HG03039 (cell line): Measurements from ENCODE around the gene TMEM51.
"Not testable (repeated sequence)": the region's sequence is repeated elsewhere in the genome, so short reads cannot be mapped to it uniquely, and the experiment has no call there.

Source experiments
- ATAC-seq: cut with Tn5 transposase; IDR thresholded peaks from one replicate; pipeline ENCODE4 v1.9.1; 2021; ENCODE audit warnings: mild to moderate bottlenecking, moderate library complexity; ENCODE audit not compliant: unreplicated experiment

TMEM51 gene

DNA sequence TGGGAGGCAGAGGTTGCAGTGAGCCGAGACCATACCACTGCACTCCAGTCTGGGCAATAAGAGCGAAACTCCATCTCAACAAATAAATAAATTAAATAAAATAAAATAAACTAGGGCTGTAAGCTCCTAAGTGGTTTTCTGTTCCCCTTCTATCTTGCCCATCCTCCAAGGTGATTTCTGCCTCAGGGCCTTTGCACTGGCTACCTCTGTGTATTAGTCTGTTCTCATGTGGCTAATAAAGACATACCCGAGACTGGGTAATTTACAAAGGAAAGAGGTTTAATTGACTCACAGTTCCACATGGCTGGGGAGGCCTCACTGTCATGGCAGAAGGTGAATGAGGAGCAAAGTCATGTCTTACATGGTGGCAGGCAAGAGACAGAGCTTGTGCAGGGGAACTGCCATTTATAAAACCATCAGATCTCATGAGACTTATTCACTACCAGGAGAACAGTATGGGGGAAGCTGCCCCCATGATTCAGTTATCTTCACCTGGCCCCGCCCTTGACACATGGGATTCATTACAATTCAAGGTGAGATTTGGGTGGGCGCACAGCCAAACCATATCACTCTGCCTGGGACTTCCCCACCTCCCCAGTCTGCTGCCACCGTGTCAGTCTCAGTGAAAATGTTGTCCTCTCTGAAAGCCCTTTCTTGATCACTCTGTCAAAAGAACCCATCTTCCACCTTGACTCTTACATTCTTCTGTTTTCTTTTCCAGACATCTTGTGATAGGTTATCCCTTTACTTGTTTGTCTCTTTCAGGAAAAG is 22.0 kb downstream of the TMEM51 start:
- not testable (repeated sequence) for ATAC-seq

DNA sequence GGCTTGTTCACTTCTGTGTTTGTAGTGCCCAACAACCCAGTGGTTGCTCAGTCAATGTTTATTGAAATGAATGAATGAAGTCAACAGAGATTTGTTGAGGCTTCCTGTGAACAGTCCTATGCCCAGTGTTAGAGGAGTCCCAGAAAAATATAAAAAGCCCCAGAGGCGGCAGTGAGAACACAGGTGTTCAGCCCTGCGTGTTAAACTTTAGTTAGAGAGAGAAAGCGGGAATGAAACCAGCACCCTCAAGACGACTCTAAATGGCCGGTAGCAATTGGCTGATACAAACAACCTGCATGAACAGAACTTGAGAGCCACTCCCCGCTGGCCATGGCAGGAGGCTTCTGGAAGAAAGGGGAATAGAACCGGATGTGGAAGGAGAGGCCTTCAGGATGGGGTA is 22.6 kb downstream of the TMEM51 start:
- no peak for ATAC-seq

DNA sequence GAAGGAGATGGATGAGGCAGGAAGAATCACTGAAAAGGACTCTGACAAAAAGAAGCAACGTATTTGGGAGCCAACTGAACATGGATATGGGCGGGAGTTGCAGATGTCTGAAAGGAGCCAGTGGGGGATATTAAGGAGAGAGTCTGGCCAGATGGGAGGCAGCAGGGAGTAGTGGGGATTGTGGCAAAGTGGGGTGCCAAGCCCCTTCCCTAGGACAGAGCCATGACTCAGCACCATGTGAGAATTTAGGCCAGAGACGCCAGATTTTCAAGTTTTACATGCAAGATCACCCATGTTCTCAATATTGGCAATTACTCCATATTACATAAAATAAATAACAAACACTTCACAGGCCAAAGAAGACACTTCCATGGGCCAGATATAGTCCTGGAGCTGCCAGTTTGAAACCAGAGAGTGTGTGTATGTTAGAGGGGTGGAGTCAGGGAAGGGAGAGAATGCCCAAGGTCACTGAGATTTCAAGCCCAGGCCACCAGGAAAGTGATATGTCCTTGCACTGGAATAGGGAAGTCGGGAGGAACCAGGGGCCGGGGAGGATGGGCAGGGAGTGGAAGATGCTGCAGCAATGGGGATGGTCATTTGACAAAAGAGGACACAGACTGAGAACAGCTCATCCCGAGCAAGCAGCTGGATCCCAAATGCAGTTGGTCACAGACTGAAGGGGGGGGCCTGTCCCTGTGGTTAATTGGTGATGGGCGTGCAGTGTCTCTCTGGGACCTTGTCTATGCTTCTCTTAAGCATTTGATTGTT is 23.5 kb downstream of the TMEM51 start:
- ATAC-seq = no peak

DNA sequence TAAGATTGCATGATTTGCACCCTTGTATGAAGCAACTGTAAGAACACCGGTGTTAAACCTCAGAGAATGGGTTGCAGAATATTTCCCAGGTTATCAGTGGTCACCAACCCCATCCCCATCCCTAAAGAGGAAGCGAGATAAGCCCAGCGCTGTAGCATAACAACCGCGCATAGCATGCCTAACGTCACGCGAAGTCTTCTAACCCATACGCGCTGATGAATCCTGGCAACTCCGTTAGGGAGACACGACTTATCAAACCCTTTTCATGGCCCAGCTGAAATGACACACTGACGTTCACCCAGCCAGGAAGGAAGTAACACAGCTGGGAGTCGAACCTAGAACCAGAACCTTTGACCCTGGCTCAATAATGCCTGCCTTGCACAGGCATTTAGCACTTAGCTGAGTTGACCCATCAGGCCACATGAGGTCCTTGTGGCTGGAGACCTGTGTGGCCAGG is 24.2 kb downstream of the TMEM51 start:
- ATAC-seq = no peak

DNA sequence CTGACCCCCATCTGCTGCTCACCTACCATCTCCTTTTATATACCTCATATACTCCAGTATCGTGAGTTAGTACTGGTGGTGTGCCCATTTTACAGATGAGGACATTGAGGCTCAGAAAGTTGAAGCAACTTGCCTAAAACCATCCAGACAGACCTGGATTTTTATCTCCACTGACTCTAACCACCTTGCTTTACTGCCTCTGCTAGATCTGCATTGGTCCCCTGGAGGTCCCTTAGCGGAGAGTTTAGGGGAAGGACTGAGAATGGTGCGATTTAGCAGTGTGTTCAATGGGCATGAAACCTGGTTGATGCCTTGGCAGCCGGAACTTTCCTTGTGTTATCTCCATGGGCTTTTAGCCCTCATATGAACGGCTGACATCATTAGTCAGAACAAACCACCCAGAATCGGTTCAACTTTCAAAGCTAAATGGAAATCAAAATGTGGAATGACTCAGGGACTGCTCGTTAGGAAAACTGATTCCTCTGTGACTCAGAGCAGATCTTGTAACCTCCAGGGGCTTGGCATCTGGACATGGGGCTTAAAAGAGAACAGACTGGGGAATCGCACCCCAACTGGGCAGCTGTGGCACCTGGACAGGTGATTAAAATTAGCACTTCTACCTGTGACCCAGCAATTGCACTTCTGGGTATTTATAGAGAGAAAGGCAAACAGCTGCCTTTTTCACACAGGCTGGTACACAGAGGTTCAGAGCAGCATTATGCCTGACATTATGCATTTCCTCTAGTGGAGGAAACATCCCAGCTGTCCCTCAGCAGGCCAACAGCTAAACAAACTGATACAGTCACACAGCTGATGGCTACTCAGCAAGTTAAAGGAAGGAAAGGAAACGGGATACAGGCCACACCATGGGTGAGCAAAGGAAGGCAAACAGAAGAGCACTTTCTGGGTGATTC is 25.3 kb downstream of the TMEM51 start:
- no peak for ATAC-seq

DNA sequence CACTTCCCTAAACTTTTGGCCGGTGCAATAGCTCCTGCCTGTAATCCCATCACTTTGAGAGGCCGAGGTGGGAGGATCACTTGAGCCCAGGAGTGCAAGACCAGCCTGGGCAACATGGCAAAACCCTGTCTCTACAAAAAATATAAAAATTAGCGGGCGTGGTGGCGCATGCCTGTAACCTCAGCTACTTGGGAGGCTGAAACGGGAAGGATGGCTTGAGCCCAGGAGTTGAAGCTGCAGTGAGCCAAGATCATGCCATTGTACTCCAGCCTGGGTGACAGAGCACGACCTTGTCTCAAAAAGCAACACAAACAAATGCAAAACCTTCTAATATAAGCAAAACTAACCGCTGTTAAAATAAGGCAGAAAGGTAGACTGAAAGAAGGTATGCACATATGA is 25.9 kb downstream of the TMEM51 start:
- ATAC-seq = no peak

DNA sequence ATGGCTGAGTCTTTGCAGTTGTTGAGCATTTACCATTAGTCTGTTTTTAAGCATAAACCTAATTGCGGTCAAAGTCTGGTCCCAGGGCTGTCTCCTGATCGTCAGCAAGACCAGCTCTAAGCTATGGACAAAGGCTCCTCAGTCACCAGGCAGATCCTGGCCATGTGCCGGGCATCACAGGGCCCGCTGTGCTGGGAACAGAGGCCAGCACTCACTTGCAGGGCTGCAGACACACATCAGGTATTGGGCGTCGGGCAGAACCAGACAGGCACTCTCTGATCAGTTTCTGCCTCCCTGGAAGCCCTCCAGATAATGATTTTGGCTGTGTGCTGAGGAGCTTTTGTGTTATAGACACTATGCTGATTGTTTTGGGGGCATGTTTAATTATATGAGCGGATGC is 26.6 kb downstream of the TMEM51 start:
- no peak for ATAC-seq

DNA sequence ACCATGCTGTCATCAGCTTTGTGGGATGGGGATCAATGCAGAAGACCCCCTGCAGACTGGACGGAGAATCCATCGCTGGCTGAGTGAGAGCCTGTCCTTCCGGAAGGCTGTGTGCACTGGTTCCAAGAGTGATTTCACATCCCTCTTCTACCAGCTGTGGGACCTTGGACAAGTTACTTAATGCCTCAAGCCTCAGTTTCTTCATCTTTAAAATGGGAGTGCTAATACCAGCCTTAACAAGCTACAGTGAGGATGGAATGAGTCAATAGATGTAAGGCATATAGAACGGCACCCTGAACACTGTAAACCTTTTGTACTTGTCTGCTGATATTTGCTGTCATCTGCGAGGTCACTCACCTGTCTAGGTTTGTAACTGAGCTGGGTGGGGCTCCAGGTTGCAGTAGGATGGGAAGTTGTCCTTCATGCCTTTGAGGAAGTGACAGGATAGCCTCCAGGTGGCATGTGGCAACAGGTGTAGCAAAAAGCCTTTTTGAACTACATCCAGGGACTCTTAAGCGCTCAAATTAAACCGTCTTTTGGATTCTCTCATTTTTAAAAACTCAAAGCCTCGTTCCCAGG is 27.5 kb downstream of the TMEM51 start:
- ATAC-seq = no peak

DNA sequence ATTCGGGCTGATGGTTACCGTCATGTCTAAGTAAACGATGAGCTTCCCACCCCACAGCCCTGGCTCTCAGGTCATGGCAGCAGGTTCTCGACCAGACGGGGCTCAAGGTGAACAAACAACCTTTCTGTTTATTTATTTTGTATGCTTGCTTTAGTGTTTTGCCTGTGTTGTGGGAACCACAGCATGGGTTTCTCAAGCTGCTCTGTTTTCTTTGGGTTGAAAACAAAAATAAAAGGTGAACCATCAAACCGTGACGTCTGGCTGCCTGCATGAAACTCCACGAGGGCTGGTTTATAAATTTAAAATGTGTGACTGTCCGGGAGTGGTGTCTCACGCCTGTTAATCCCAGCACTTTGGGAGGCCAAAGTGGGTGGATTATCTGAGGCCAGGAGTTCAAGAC is 28.0 kb downstream of the TMEM51 start:
- ATAC-seq = no peak

DNA sequence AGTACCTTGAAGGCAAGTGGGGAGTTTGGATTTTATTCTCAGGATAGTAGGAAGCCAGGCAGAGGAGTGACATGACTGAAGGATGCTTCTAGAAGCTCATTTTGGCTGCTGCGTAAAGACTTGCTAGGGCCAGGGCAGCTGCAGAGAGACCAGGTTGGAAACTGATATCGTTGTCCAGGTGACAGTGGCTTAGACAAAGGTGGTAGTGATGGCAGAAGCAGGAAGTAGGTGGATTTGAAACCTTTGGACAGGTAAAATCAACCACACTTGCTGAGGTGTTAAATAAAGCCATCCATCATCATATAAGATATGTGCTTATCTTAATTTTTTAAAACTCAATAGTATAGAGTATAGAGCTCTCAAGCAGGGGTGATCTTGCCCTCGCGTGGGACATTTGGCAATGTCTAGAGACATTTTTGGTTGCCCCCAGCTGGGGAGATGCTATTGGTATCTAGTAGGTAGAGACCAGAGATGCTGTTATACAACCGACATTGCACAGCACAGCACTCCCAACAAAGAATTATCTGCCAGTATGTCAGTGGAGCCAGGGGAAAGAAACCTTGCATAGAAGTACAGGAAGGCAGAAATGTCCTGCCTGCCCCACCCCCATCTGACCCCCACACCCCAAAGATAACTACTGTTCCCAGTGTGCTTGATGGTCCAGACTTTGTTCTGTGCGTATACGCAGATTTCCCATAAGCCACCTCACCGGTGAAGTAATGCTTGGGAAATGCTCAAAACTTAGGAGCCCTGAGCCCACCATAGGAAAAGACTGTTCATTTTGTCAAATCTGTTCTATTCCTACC is 31.1 kb downstream of the TMEM51 start:
- ATAC-seq = no peak

DNA sequence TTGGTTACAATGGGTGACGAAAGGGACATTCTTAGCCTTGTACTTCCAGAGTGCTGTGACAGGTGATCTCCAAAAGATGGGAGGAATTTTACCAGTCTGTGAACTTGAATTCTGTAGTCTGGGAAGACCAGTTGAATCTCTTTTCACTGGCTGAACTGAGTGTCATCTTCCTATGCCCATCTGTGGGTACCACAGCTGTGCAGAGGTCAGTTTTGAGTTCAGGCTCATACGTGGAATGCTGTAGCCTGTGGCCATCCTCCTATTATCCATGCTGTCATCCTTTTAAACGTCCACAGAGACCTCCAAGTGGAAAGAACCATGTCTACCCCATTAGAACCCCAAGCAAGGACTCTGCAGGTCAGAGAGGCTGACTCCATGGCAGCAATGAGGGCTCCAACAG is 32.1 kb downstream of the TMEM51 start:
- ATAC-seq = no peak

DNA sequence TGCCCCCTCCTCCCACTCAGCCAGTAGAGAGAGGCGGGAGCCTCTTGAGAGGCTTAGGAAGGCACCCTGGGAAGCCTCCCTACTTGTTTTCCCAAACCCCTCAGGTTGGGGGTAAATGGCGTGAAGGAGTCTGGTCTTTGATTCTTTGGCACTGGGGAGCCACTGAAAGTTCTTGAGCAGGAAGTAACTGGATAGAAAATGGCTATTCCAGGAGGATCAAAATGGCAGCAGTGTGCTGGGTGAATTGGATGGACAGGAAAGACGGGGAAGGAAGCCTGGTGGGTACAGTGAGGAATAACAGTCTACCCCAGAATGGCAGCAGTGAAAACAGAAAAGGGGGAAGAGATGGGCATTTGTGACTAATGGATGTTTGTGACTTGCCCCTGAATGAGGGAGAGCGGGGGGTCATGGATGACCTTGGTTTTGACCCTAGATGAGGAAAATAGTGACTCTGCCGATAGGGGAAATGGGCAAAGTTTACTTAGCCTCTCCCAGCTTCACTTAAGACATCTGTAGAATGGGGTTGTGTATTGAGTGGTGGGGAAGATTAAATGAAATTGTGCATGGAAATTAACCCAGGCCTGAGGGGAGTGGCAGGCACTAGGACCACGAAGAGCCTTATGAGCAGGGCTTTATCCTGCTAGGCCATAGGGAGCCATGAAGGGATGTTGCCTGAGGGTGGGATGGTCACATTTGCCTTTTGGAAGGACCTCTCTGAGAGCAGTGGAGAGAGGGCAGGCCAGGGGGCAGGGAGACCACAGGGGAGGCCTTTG is 32.7 kb downstream of the TMEM51 start:
- ATAC-seq = no peak

DNA sequence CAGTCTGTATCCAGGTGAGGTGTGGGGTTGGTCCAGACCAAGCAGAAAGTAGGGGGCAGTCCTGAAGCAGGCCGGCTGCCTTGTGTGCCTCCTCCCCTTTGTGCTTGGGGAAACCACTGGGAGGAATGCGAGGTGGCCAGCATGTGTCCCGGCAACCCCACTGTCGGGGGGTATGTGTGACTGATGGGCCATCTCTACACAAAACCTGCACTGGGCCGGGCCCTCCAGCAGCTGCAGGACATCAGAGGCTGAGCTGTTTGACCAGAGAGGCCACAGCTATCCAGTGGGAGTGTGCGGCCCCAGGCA is 33.3 kb downstream of the TMEM51 start:
- no peak for ATAC-seq

DNA sequence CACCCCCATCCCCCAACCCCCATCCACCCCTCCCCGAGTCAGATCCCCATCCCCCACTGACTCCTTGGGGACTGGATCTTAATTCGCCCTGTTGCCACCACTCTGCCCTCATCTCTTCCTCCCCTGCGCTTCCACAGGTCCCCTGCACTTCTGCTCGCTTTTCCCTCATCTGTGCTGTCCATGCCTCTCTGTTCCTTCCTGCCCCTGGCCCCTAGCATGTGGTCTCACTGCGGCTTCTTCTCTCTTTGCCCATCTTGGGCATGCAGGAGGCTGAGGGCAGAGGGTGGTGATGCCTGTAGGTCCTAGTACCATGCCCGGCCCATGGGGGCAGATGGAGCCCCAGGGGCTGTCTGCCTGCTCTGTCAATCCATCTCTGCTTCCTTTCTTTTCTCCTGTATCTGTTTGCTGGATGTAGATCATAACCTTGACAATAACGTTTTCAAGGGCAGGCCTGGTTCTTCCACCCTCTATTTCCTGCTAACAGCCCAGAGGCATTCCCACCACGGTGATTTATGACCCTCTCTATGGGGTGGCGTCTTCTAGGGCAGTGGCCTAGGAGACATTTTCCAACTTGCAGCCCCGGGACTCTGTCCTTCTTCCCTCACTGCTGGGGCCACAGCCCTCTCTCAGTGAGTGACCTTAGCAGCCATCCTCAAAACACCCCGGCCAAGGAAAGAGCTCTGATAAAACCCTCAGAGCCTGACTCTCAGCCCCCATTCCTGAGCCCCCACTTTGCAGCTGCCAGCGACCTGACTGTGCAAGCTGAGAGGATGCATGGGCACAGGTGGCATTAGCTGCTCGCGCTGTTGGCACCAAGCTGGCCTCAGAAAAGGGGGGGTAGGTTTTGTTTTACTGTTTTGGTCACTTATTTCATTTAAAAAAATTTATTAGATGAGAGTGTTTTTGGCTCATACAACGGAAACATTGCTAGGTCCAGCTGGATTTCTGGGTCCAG is 33.9 kb downstream of the TMEM51 start:
- no peak for ATAC-seq

DNA sequence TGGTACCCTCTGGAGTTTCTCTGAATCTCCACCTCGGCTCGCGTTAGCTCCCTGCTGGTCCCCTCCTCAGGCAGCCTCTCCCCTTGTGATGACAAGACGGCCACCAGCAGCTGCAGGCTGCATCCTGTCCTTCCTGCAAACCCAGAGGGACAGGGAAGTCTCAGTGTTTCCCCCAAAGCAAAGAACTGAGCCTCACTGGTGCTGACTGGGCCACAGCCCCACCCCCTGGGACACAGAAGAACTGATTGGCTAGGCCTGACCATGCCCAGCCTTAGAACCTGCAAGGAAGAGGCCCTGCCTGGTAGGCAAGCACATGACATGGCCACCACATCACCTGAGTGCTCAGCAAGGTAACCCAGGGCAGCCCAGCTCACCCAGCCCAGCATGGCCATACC is 34.6 kb downstream of the TMEM51 start:
- no peak for ATAC-seq

DNA sequence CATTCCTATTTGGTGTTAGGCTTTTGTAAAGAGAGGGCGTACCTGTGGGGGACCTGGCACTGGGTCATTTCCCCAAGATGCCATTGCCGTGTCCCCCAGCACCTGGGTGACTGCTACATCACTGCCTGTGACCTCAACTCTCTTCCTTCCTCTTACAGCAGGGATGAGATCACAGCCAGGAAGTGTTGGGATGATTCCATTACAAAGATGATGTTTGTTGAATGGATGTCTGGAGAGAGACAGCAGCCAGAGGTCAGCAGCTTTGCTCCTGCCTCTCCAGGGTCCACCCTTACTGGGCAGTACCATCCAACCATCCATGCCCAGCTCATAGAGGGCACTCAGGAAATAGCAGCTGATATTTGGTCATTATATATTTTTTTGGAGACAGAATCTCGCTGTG is 35.1 kb downstream of the TMEM51 start:
- no peak for ATAC-seq

DNA sequence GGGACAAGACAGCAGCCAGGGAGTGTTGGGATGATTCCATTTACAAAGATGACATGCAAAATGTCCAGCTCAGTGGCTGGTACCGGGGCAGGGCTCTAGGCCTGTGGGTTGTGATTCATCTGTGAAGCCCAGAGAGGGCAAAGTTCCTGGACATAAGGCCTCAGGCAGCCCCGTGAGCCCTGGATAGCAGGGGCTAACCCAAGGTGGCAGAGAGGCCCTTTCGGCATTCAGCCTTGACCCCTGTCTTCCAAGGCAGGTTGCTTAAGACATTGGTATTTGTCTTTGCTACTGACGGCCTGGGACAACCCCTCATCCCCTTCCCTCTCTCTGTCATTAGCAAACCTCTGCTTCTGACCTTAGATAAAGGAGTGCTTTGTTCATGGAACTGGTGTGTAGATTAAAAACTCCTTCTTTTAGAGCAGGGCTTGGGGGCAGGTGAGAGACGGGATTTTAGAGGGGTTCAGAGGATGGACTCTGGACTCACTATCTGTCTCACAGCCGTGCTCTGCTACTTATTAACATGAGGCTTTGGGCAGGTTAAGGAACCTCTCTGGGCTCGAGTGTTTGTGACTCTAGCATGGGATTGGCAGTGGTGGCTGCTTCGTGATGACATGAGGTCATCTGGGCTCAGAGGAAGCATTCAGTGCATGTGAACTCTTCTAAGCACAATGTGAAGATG is 36.3 kb downstream of the TMEM51 start:
- no peak for ATAC-seq

DNA sequence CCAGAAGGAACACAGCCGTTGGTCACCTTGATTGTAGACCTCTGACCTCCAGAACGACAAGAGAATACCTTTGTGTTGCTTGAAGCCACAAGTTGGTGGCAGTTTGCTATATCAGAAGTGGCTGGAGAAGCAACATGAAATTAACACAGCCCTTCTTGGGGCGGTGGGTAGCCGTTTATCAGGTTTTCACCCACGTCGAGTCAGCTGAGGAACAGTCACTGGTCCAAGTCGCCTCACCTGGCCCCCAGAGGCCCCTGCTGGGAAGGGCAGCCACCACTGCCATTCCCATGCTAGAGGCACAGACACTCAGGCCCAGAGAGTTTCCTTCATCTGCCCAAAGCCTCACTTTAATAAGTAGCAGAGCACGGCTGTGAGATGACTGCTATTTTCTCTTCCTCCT is 37.7 kb downstream of the TMEM51 start:
- ATAC-seq = no peak
